Prostate gland (tissue), 2 donors: ENCODE measurements around the gene MUC5AC.

Experiments
- CTCF ChIP-seq, 4 experiments: fragments of 200-600 bp in 2 of 4; fragments of 450-650 bp in 2 of 4; sonication (generic) in 2 of 4; IDR thresholded peaks; 1 replicate in 3 of 4; 2 replicates in 1 of 4; pipeline ENCODE4 v1.5.1; 2016 to 2019; ENCODE audit warnings: antibody characterized with exemption in 4 of 4, mild to moderate bottlenecking in 2 of 4, moderate library complexity in 2 of 4
- POLR2A ChIP-seq: fragments of 450-650 bp; IDR thresholded peaks from one replicate; pipeline ENCODE4 v1.6.1; 2016; ENCODE audit warnings: antibody characterized with exemption, mild to moderate bottlenecking
- POLR2AphosphoS5 ChIP-seq: sonication (generic); formaldehyde crosslinking; IDR thresholded peaks from one replicate; pipeline ENCODE4 v1.6.1; 2017; ENCODE audit warnings: antibody characterized with exemption

GRCh38 chr11:1202776-1203504 lies 45.2 kb downstream of the MUC5AC start:
- TF ChIP-seq CTCF (IDR thresholded peaks at IDR 0.05): peak; percentile 70 to 91 (median 86)
- no peak for TF ChIP-seq POLR2AphosphoS5
- TF ChIP-seq POLR2A: no peak
